Astrocyte (in vitro differentiated cells and primary cell): ENCODE measurements around the gene QPCT. TPM values are rescaled to one million over a fixed set of nuclear protein-coding genes. Genes with fewer than 3 reads are reported as not detected.

Source experiments
- DNase-seq: peaks from one replicate; pipeline ENCODE4 v3.0.0-alpha.2; 2010; ENCODE audit warnings: low read depth
- FAIRE-seq: peaks from 2 replicates; lab custom pipeline; 2011; peaks lifted over from hg19 to GRCh38; lab: Jason Lieb, UNC
- H2AFZ ChIP-seq: 2 replicates; pipeline ENCODE4 v1.6.0; 2012; ENCODE audit warnings: low read depth, low read length, inconsistent platforms
- H3K27ac ChIP-seq: 2 replicates; pipeline ENCODE4 v1.5.1; 2011; ENCODE audit warnings: low read depth, low read length, inconsistent platforms
- H3K27me3 ChIP-seq: 2 replicates; pipeline ENCODE4 v1.6.0; 2011; ENCODE audit warnings: low read length, inconsistent platforms; ENCODE audit not compliant: insufficient read depth
- H3K36me3 ChIP-seq: 2 replicates; pipeline ENCODE4 v1.5.1; 2011; ENCODE audit warnings: low read length, inconsistent platforms; ENCODE audit not compliant: insufficient read depth
- H3K4me1 ChIP-seq: 2 replicates; pipeline ENCODE4 v1.5.1; 2011; ENCODE audit warnings: low read length, inconsistent platforms; ENCODE audit not compliant: insufficient read depth
- H3K4me2 ChIP-seq: 2 replicates; pipeline ENCODE4 v1.6.0; 2012; ENCODE audit warnings: low read length, inconsistent platforms
- H3K4me3 ChIP-seq: 2 replicates; pipeline ENCODE4 v1.5.1; 2011; ENCODE audit warnings: low read depth, mild to moderate bottlenecking, low read length, inconsistent platforms; ENCODE audit not compliant: insufficient read depth
- H3K79me2 ChIP-seq: 2 replicates; pipeline ENCODE4 v1.6.0; 2012; ENCODE audit warnings: mild to moderate bottlenecking, low read length, inconsistent platforms; ENCODE audit not compliant: insufficient read depth
- H3K9ac ChIP-seq: 2 replicates; pipeline ENCODE4 v1.6.0; 2012; ENCODE audit warnings: mild to moderate bottlenecking, low read length, inconsistent platforms
- H3K9me3 ChIP-seq: 2 replicates; pipeline ENCODE4 v1.5.1; 2012; ENCODE audit warnings: low read depth, mild to moderate bottlenecking, low read length, inconsistent platforms; ENCODE audit not compliant: insufficient read depth
- H4K20me1 ChIP-seq: 2 replicates; pipeline ENCODE4 v1.6.0; 2012; ENCODE audit warnings: low read length, inconsistent platforms; ENCODE audit not compliant: insufficient read depth
- H3K27ac Mint-ChIP-seq: one replicate; pipeline ENCODE4 v1.8.0; 2021; ENCODE audit warnings: mild to moderate bottlenecking, mixed read lengths; ENCODE audit not compliant: unreplicated experiment
- H3K27me3 Mint-ChIP-seq: one replicate; pipeline ENCODE4 v1.8.0; 2021; ENCODE audit warnings: low read depth, mixed read lengths; ENCODE audit not compliant: unreplicated experiment
- H3K36me3 Mint-ChIP-seq: one replicate; pipeline ENCODE4 v1.8.0; 2021; ENCODE audit warnings: low read depth, mixed read lengths; ENCODE audit not compliant: unreplicated experiment
- H3K4me1 Mint-ChIP-seq: one replicate; pipeline ENCODE4 v1.8.0; 2021; ENCODE audit warnings: low read depth, mixed read lengths; ENCODE audit not compliant: unreplicated experiment
- H3K4me3 Mint-ChIP-seq: one replicate; pipeline ENCODE4 v1.8.0; 2021; ENCODE audit warnings: mild to moderate bottlenecking, moderate library complexity, mixed read lengths; ENCODE audit not compliant: unreplicated experiment
- H3K9me3 Mint-ChIP-seq: one replicate; pipeline ENCODE4 v1.8.0; 2021; ENCODE audit warnings: mild to moderate bottlenecking, mixed read lengths; ENCODE audit not compliant: unreplicated experiment
- EZH2 ChIP-seq: IDR thresholded peaks from 2 replicates; pipeline ENCODE4 v1.6.1; 2012; ENCODE audit warnings: mild to moderate bottlenecking, low read length, inconsistent platforms; ENCODE audit not compliant: insufficient read depth
- total RNA-seq: library from RNA; stranded (reverse); gene quantifications from 2 replicates; pipeline ENCODE4 v1.2.1, GENCODE V29; 2021
- TF ChIP-seq, protein P1 (sequence below): IDR thresholded peaks from 2 replicates; pipeline ENCODE4 v1.5.1; 2011; ENCODE audit warnings: low read depth, mild to moderate bottlenecking, inconsistent platforms, low read length, moderate library complexity; ENCODE audit not compliant: insufficient read depth

QPCT gene
- total RNA-seq, 1 donor from 2014 or later: 23.1 TPM

- H3K27ac Mint-ChIP-seq: no peak overlapping the region
- no peak for DNase-seq
These were observed 21.2 kb downstream of the QPCT start for GRCh38 chr2:37365669-37366068.

DNA sequence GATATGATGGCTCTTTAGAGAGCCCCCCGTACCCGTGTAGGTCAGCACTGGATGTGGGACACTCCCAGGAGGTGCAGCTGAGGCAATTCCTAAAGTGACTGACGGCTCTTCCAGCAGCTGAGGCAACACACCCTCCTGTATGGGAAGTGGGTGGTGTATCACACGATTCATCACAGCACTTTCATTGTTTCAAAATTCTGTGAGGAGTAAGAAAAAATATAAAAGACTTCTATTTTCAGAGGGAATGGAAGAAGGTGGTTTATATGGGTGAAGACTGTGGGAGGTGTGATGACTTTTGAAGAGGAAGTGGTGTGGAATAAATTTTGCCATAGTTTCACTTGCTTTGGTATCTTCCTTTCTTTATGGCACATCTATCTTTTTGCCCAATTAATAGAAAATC lies 22.3 kb downstream of the QPCT start:
- Histone ChIP-seq H3K36me3 (no peaks in the 10 kb centered on the region), H3K4me2 (no peak overlapping the region), H3K79me2 (no peaks in the 10 kb centered on the region), H3K4me1 (no peaks in the 10 kb centered on the region), H4K20me1 (no peaks in the 10 kb centered on the region), H3K4me3 (no peak overlapping the region), H3K9me3 (no peaks in the 10 kb centered on the region), H3K9ac (no peak overlapping the region), H2AFZ (no peak overlapping the region), H3K27me3 (no peaks in the 10 kb centered on the region), H3K27ac (no peak overlapping the region)
- TF ChIP-seq, protein P1, sequence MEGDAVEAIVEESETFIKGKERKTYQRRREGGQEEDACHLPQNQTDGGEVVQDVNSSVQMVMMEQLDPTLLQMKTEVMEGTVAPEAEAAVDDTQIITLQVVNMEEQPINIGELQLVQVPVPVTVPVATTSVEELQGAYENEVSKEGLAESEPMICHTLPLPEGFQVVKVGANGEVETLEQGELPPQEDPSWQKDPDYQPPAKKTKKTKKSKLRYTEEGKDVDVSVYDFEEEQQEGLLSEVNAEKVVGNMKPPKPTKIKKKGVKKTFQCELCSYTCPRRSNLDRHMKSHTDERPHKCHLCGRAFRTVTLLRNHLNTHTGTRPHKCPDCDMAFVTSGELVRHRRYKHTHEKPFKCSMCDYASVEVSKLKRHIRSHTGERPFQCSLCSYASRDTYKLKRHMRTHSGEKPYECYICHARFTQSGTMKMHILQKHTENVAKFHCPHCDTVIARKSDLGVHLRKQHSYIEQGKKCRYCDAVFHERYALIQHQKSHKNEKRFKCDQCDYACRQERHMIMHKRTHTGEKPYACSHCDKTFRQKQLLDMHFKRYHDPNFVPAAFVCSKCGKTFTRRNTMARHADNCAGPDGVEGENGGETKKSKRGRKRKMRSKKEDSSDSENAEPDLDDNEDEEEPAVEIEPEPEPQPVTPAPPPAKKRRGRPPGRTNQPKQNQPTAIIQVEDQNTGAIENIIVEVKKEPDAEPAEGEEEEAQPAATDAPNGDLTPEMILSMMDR: no peak
- no peak for TF ChIP-seq EZH2
- Mint-ChIP-seq H3K4me1 (peaks cover 19% of the 10 kb centered on the region), H3K27ac (no peak overlapping the region), H3K4me3 (no peak overlapping the region), H3K27me3 (peaks cover 2% of the 10 kb centered on the region), H3K9me3 (peaks cover 2% of the 10 kb centered on the region), H3K36me3 (peaks cover 4% of the 10 kb centered on the region)
- no peak for FAIRE-seq
- no peak for DNase-seq

More at GRCh38 chr2:37365669-37366068, 21.2 kb downstream of the QPCT start:
- no peak overlapping the region for H3K9ac ChIP-seq
- no peak for TF ChIP-seq EZH2
- TF ChIP-seq, protein P1: no peak
- no peaks in the 10 kb centered on the region for H3K4me1 ChIP-seq
- no peak overlapping the region for H3K27ac ChIP-seq
- no peaks in the 10 kb centered on the region for H3K27me3 ChIP-seq
- H3K36me3 ChIP-seq: no peaks in the 10 kb centered on the region
- no peaks in the 10 kb centered on the region for H4K20me1 ChIP-seq
- H3K27me3 Mint-ChIP-seq: peaks cover 4% of the 10 kb centered on the region
- H3K4me2 ChIP-seq: no peak overlapping the region
- H3K4me3 Mint-ChIP-seq: no peak overlapping the region
- H3K9me3 ChIP-seq: no peaks in the 10 kb centered on the region
- H3K4me3 ChIP-seq: no peak overlapping the region
- no peak for FAIRE-seq
- H3K9me3 Mint-ChIP-seq: peaks cover 2% of the 10 kb centered on the region
- H2AFZ ChIP-seq: no peak overlapping the region
- H3K79me2 ChIP-seq: no peaks in the 10 kb centered on the region
- peaks cover 4% of the 10 kb centered on the region for H3K36me3 Mint-ChIP-seq
- H3K4me1 Mint-ChIP-seq: peaks cover 13% of the 10 kb centered on the region

DNA sequence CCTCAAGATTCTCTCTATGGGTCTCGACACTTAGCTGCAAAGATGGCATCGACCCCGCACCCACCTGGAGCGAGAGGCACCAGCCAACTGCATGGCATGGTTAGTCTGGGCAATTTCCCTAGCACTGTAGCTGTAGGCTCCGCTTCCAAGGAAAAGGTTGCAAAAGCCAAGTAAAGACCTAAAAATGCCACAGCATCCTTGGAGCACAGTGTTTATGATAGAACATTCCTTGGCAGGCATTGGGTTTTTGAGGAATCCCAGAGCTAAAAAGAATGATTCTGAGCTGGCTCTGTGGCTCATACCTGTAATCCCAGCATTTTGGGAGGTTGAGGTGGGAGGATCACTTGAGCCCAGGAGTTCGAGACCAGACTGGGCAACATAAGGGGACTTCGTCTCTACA lies 22.9 kb downstream of the QPCT start:
- H3K36me3 Mint-ChIP-seq: peaks cover 6% of the 10 kb centered on the region
- Histone ChIP-seq H3K4me3 (no peak overlapping the region), H3K27me3 (no peaks in the 10 kb centered on the region), H3K36me3 (no peaks in the 10 kb centered on the region), H4K20me1 (no peaks in the 10 kb centered on the region), H3K9ac (no peak overlapping the region), H3K27ac (no peak overlapping the region), H3K4me1 (no peaks in the 10 kb centered on the region), H2AFZ (no peak overlapping the region), H3K4me2 (no peak overlapping the region), H3K79me2 (no peaks in the 10 kb centered on the region), H3K9me3 (no peaks in the 10 kb centered on the region)
- H3K27ac Mint-ChIP-seq: no peak overlapping the region
- H3K9me3 Mint-ChIP-seq: peaks cover 2% of the 10 kb centered on the region
- peaks cover 19% of the 10 kb centered on the region for H3K4me1 Mint-ChIP-seq
- DNase-seq (no peak), FAIRE-seq (no peak)
- peaks cover 2% of the 10 kb centered on the region for H3K27me3 Mint-ChIP-seq
- TF ChIP-seq, protein P1: no peak
- no peak for TF ChIP-seq EZH2
- H3K4me3 Mint-ChIP-seq: no peak overlapping the region
